Measurements from ENCODE around the gene KCNIP1.

The KCNIP1 gene

GRCh38 chr5:170503990-170504596 lies at the start of gene KCNIP1:
Gene KCNIP1 (plus strand): TSS chr5:170504020.
- Mint-ChIP-seq H3K4me3 (no peak within 1 kb of the TSS), H3K9me3 (no peaks in the 10 kb centered on the region), H3K27ac (no peak within 1 kb of the TSS), H3K36me3 (ENCODE audit: low read depth) (no peaks in the 10 kb centered on the region), H3K27me3 (peaks cover 61% of the 10 kb centered on the region), H3K4me1 (ENCODE audit: low read depth) (no peaks in the 10 kb centered on the region)
- DNase-seq, result no peak

GRCh38 chr5:170463426-170463825 lies 40.4 kb upstream of the KCNIP1 start:
- no peaks in the 10 kb centered on the region for H3K9me3 Mint-ChIP-seq

GRCh38 chr5:170464280-170465127 lies 39.3 kb upstream of the KCNIP1 start:
- no peaks in the 10 kb centered on the region for H3K36me3 Mint-ChIP-seq (ENCODE audit: low read depth)
- no peak overlapping the region for H3K4me3 Mint-ChIP-seq
- H3K4me1 Mint-ChIP-seq (ENCODE audit: low read depth), result no peaks in the 10 kb centered on the region
- no peak overlapping the region for H3K27ac Mint-ChIP-seq
- no peaks in the 10 kb centered on the region for H3K9me3 Mint-ChIP-seq
- DNase-seq, result no peak
- H3K27me3 Mint-ChIP-seq, result peaks cover 29% of the 10 kb centered on the region

More at GRCh38 chr5:170463426-170463825, 40.4 kb upstream of the KCNIP1 start:
- no peak for DNase-seq
- no peaks in the 10 kb centered on the region for H3K4me1 Mint-ChIP-seq (ENCODE audit: low read depth)
- no peak overlapping the region for H3K27ac Mint-ChIP-seq
- peaks cover 35% of the 10 kb centered on the region for H3K27me3 Mint-ChIP-seq
- no peaks in the 10 kb centered on the region for H3K36me3 Mint-ChIP-seq (ENCODE audit: low read depth)
- H3K4me3 Mint-ChIP-seq, result no peak overlapping the region

GRCh38 chr5:170466553-170466952 lies 37.3 kb upstream of the KCNIP1 start:
- H3K27me3 Mint-ChIP-seq, result peaks cover 20% of the 10 kb centered on the region
- DNase-seq, result no peak
- H3K9me3 Mint-ChIP-seq, result no peaks in the 10 kb centered on the region
- no peaks in the 10 kb centered on the region for H3K4me1 Mint-ChIP-seq (ENCODE audit: low read depth)
- H3K4me3 Mint-ChIP-seq, result no peak overlapping the region
- H3K36me3 Mint-ChIP-seq (ENCODE audit: low read depth), result no peaks in the 10 kb centered on the region
- H3K27ac Mint-ChIP-seq, result no peak overlapping the region

- no peak overlapping the region for H3K4me3 Mint-ChIP-seq
- no peaks in the 10 kb centered on the region for H3K36me3 Mint-ChIP-seq (ENCODE audit: low read depth)
- no peak overlapping the region for H3K27ac Mint-ChIP-seq
- H3K9me3 Mint-ChIP-seq, result no peaks in the 10 kb centered on the region
- H3K27me3 Mint-ChIP-seq, result peaks cover 17% of the 10 kb centered on the region
- DNase-seq, result no peak
- H3K4me1 Mint-ChIP-seq (ENCODE audit: low read depth), result no peaks in the 10 kb centered on the region
Measured at GRCh38 chr5:170466988-170467707, 36.7 kb upstream of the KCNIP1 start.

GRCh38 chr5:170468633-170469285 lies 35.1 kb upstream of the KCNIP1 start:
- Mint-ChIP-seq H3K27ac (no peak overlapping the region), H3K9me3 (no peaks in the 10 kb centered on the region), H3K4me1 (ENCODE audit: low read depth) (no peaks in the 10 kb centered on the region), H3K36me3 (ENCODE audit: low read depth) (no peaks in the 10 kb centered on the region), H3K27me3 (peaks cover 27% of the 10 kb centered on the region), H3K4me3 (no peak overlapping the region)
- no peak for DNase-seq

GRCh38 chr5:170469414-170469813 lies 34.4 kb upstream of the KCNIP1 start:
- H3K36me3 Mint-ChIP-seq (ENCODE audit: low read depth), result no peaks in the 10 kb centered on the region
- no peak for DNase-seq
- H3K27ac Mint-ChIP-seq, result no peak overlapping the region
- peaks cover 33% of the 10 kb centered on the region for H3K27me3 Mint-ChIP-seq
- no peaks in the 10 kb centered on the region for H3K9me3 Mint-ChIP-seq
- no peaks in the 10 kb centered on the region for H3K4me1 Mint-ChIP-seq (ENCODE audit: low read depth)
- H3K4me3 Mint-ChIP-seq, result no peak overlapping the region

- H3K27me3 Mint-ChIP-seq, result peaks cover 40% of the 10 kb centered on the region
- H3K4me1 Mint-ChIP-seq (ENCODE audit: low read depth), result no peaks in the 10 kb centered on the region
- H3K36me3 Mint-ChIP-seq (ENCODE audit: low read depth), result no peaks in the 10 kb centered on the region
- H3K9me3 Mint-ChIP-seq, result no peaks in the 10 kb centered on the region
- no peak overlapping the region for H3K27ac Mint-ChIP-seq
- no peak overlapping the region for H3K4me3 Mint-ChIP-seq
- no peak for DNase-seq
Measured at GRCh38 chr5:170470275-170470674, 33.5 kb upstream of the KCNIP1 start.

GRCh38 chr5:170470808-170471404 lies 32.9 kb upstream of the KCNIP1 start:
- no peak overlapping the region for H3K27ac Mint-ChIP-seq
- no peaks in the 10 kb centered on the region for H3K9me3 Mint-ChIP-seq
- peaks cover 45% of the 10 kb centered on the region for H3K27me3 Mint-ChIP-seq
- H3K4me3 Mint-ChIP-seq, result no peak overlapping the region
- no peak for DNase-seq
- H3K36me3 Mint-ChIP-seq (ENCODE audit: low read depth), result no peaks in the 10 kb centered on the region
- no peaks in the 10 kb centered on the region for H3K4me1 Mint-ChIP-seq (ENCODE audit: low read depth)

- Mint-ChIP-seq H3K4me3 (no peak overlapping the region), H3K4me1 (ENCODE audit: low read depth) (no peaks in the 10 kb centered on the region), H3K27me3 (peaks cover 52% of the 10 kb centered on the region), H3K9me3 (no peaks in the 10 kb centered on the region), H3K36me3 (ENCODE audit: low read depth) (no peaks in the 10 kb centered on the region), H3K27ac (no peak overlapping the region)
- DNase-seq, result no peak
Measured at GRCh38 chr5:170471551-170472178, 32.2 kb upstream of the KCNIP1 start.

- peaks cover 63% of the 10 kb centered on the region for H3K27me3 Mint-ChIP-seq
- no peak for DNase-seq
- H3K36me3 Mint-ChIP-seq (ENCODE audit: low read depth), result no peaks in the 10 kb centered on the region
- H3K27ac Mint-ChIP-seq, result no peak overlapping the region
- H3K4me1 Mint-ChIP-seq (ENCODE audit: low read depth), result no peaks in the 10 kb centered on the region
- H3K9me3 Mint-ChIP-seq, result no peaks in the 10 kb centered on the region
- no peak overlapping the region for H3K4me3 Mint-ChIP-seq
Measured at GRCh38 chr5:170473642-170474041, 30.2 kb upstream of the KCNIP1 start.

GRCh38 chr5:170474489-170475274 lies 29.1 kb upstream of the KCNIP1 start:
- no peak for DNase-seq
- no peak overlapping the region for H3K4me3 Mint-ChIP-seq
- no peaks in the 10 kb centered on the region for H3K4me1 Mint-ChIP-seq (ENCODE audit: low read depth)
- H3K36me3 Mint-ChIP-seq (ENCODE audit: low read depth), result no peaks in the 10 kb centered on the region
- no peak overlapping the region for H3K27ac Mint-ChIP-seq
- H3K9me3 Mint-ChIP-seq, result no peaks in the 10 kb centered on the region
- H3K27me3 Mint-ChIP-seq, result peaks cover 62% of the 10 kb centered on the region

GRCh38 chr5:170475294-170476000 lies 28.4 kb upstream of the KCNIP1 start:
- no peak for DNase-seq
- H3K27me3 Mint-ChIP-seq, result peaks cover 56% of the 10 kb centered on the region
- H3K4me3 Mint-ChIP-seq, result no peak overlapping the region
- H3K9me3 Mint-ChIP-seq, result no peaks in the 10 kb centered on the region
- H3K4me1 Mint-ChIP-seq (ENCODE audit: low read depth), result no peaks in the 10 kb centered on the region
- H3K36me3 Mint-ChIP-seq (ENCODE audit: low read depth), result no peaks in the 10 kb centered on the region
- no peak overlapping the region for H3K27ac Mint-ChIP-seq

All from activated T-cell treated with anti-CD3 and anti-CD28 coated beads, Interleukin-2, amount 50 U/mL, for 24 hours (primary cell).